GM21360 (cell line): ENCODE results near the gene AKAP13.

Experiments used
- ATAC-seq: cut with Tn5 transposase; IDR thresholded peaks from one replicate; pipeline ENCODE4 v1.9.1; 2021; ENCODE audit warnings: mild to moderate bottlenecking, moderate library complexity; ENCODE audit not compliant: unreplicated experiment

Gene AKAP13

DNA sequence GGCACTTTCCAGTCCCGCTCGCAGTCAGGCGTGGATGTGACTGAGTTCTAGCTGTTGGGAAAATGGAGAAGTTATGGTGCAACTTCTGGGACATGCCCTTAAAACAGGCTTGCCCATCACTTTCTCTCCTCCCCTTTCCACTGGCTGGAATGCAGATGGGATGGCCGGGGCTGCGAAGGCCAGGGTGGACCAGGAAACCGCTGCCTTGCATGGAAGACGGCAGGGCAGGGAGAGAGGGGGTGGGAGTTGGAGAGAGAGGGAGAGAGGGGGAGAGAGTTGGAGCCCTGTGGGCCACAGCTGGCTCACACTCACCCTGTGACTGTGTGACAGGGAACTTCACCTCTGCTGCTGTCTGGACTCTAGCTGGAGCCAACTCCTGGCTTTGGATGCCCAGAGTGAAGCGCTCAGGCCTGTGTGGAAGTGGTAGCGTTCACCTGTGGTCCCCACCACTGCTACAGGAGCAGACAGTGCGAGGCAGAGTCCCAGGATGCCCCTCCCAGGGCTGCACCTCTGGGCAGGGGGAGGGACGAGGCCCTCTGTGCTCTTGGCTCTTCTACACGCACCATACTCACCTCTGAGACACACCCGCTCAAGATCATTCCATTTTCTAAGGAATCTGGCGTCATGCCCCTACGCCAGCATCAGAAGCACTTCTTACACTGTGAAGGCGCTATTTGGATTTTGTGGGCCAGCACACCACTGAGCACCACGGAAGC lies 377.7 kb downstream of the AKAP13 start:
- ATAC-seq, result no peak

DNA sequence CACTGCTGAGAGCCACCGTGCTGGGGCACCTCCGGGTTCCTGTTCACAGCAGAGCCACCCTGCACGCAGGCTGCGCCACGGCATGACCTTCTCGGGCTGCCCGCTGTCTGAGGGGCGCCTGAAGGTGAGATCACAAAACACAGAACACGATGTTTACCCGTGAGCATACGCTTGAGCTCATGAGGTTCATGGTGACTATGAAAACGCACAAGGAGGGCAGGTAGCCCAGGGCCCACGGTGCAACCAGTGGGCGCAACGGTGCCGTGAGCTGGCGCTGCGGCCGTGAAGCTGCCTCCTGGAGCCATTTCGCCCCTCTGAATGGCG lies 378.2 kb downstream of the AKAP13 start:
- ATAC-seq, result no peak

GRCh38 chr15:85759376-85759775 lies 379.0 kb downstream of the AKAP13 start:
- no peak for ATAC-seq

DNA sequence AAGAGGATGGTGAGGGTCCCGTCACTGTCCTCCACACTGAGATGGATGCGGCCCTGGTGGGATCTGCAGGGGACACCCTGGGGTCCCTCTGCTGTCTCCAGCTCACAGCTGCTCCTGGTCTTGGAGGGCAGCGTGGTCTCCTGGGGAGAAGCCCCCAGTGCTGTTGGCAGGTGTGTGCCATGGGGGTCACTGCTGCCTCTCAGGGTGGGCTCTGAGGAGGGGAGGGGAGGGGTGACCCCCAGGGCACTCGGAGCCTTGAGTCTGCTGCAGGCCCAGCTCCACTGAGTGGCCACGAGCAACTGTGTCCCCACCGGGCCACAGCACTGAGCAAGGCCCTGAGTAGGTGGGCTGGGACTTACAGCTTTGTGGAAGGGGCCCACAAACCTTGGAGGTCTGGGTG lies 379.6 kb downstream of the AKAP13 start:
- no peak for ATAC-seq

DNA sequence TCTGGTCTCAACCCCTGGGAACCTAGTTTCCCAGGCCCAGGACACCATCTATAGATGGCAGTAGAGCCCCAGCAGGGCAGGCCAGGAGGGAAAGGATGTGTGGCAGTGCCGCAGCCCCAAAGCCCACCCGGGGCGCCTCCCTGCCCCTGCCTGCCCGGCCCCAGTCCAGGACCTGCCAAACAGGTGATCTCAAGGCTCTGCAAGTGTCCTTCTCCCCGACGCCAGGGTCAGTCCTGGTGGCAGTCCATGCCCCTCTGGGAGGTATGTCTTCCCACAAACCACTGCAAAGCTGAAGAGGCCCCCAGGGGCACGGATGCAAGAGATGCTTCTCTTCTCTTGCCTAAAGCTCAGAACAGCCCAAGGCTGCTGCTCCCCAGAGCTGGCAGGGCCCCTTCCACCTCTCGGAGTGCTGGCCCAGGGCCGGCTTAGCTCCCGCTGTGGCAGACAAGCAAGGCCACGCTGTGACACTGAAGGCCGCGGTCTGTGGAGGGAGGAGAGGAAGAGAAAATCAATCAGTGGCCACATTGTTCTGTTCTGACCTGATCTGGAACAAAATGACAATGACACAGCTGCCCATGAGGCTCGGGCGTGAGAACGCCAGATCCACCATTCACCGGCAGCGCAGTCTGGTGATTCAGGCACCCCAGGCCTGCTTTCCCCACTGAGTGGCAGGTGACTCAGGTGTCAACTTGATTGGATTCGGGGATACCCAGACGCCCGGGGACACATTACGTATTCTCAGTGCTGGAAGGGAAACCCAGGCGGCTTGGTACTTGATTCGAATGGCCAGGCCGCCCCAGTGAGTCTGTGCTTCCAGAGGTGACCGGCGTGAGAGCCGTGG lies 380.3 kb downstream of the AKAP13 start:
- ATAC-seq, result no peak

- ATAC-seq, result no peak
These were observed 381.2 kb downstream of the AKAP13 start for GRCh38 chr15:85761635-85762034.

GRCh38 chr15:85762039-85762755 lies 381.8 kb downstream of the AKAP13 start:
- no peak for ATAC-seq

DNA sequence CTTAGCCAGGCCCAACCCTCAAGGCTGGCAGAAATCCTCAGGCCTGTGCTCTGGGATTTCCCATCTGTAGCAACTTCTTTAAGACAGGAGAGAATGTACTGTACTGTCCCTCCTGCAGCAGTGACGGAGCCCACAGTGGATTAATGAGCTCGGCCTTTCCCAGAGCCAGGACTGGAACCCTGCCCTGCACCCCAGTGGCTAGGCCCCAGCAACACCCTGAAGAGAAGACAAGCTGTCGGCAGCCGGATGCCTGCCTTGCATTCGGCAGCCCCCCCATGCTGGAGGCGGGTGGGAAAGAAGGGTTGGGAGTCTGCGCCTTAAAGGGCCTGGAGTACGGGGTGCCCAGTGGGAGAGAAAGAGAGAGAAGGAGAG lies 382.3 kb downstream of the AKAP13 start:
- no peak for ATAC-seq

- ATAC-seq, result no peak
These were observed 382.8 kb downstream of the AKAP13 start for GRCh38 chr15:85763157-85763556.

DNA sequence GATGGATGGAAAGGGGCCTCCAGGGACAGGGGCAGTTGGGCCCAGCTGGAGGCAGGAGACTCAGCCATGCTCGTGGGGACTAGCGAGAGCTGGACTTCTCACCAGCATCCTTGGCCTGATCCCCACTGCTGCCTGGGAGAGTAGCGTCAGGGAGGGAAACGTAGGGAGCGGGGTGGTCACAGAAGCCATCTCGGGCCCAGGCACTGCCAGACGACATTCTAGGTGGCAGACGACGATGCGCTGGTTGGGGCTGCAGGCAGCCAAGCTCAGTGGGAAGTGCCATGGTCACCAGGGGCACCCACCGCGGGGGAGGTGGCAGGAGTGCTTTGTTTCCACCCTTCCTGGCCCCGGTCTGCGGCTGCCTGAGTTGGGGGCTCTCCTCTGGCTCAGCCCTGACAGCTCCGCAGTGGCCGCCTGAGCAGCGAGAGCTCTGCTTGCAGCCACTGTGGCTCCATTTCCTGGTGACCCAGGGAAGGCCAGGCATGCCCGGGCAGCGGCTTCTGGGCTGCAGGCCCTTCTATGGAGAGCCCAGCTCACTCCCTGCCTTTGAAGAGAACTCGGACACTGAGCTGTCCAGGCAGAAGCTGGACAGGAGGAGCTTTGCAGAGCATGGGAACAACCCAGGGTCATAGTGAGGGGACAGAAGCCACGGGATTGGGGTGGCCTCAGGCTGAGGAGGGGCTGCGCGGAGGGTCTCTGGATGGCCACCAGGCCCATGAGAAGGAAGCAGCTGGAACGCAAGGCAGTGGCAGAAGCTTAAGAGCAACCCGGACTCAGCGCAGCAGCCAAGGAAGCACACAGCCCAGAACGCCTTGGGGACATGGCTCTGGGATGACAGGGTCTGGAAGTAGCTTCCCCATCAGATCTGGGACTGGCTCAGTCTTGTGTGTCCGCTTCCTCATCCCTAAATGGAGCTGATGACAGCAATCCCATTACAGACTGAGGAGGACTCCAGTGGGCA lies 383.6 kb downstream of the AKAP13 start:
- no peak for ATAC-seq

DNA sequence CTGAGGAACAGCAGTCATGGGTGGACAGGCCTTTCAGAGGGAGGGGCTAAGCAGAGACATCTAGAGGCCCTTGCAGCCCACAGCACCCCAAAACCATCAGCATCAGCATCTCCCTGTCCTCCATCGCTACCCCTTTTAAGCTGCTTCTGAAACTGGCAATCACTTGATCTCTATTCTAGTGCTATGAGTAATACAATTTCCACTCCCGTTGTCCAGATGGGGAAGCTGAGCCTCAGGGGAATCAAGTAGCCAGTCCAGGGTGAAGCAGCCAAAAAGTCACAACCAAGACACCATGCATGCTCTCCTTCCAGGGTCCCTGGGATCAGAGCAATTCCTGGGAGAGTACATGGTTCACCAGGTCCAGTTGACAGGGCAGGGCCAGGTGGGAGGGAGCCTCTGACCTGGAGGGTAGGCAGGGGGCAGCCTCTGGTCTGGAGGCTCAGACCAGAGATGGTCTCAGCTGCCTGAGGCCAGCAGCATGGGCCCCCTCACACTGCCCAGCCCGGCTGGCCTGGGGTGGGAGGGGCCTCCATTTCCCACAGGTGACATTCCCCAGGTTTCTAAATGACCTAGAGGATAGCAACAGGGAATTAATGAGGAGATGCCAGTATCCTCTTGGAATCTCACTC lies 384.4 kb downstream of the AKAP13 start:
- no peak for ATAC-seq

DNA sequence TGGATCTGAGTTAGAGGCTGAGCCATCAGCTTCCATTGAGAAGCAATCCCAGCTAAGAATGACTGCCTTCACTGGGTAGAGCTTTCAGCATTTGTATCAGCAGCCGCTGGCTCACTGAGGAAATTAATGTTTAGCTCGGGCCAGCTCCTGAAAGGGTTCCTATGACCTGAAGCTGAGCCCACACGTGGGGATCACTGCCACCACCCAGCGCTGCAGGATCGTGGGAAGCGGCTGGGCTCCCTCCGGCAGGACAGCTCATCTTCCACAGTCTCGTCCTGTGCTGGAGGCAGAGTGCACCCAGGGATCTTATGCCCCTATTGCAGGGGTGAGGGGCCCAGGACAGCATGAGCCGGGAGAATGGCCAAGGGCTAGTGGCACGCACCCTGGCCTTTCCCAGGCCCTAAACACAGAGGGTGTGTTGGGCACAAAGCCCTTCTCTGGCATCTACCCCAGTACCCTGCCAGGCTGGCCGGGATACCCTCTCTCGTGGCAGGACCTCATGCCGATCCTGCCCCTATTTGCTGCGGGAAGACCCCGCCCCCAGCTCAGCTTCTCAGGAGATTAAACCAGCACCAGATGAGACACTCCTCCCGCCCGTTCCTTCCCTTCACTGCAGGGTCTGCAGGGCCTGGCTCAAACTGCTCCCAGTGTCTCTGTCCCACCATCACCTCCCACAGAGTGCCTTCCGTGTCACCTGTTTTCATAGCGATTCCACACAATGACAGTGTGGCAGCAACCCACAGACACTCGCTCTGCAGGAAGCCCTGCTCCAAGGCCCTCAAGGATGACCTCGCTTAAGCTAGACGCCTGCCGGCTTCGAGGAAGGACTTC lies 385.8 kb downstream of the AKAP13 start:
- ATAC-seq, result no peak

DNA sequence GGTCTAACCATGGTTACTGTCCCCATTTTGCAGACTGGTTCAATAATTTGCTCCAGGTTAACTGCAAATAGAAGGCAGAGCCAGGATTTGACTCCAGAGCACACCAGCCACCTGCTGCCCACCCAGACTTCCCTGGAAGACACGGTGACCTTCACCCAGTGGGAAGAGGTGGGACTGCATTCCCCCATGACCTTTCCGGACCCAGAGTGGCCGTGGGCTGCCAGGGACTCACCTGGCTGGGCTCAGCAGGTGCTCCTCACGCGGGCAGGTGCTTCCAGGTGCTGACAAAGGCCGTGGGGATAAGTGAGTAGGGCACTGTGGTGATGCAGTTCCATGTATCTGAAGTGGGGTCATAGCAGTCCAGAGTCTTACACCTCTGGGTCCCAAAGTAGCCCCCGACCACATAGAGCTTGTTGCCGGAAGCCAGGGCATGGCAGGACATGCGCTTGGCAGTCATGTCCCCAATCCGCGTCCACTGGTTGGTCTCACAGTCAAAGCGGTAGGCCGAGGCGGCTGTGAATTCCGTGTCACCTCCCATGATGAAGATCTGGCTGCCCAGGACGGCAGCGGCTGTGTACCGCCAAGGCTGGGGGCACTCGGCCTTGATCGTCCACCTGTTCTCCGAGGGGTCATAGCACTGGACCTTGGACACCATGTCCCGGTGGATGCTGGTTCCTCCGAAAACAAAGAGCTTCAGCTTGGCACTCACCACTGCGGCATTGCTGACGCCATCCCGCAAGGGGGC lies 387.6 kb downstream of the AKAP13 start:
- no peak for ATAC-seq

GRCh38 chr15:85768595-85769168 lies 388.3 kb downstream of the AKAP13 start:
- ATAC-seq, result no peak

DNA sequence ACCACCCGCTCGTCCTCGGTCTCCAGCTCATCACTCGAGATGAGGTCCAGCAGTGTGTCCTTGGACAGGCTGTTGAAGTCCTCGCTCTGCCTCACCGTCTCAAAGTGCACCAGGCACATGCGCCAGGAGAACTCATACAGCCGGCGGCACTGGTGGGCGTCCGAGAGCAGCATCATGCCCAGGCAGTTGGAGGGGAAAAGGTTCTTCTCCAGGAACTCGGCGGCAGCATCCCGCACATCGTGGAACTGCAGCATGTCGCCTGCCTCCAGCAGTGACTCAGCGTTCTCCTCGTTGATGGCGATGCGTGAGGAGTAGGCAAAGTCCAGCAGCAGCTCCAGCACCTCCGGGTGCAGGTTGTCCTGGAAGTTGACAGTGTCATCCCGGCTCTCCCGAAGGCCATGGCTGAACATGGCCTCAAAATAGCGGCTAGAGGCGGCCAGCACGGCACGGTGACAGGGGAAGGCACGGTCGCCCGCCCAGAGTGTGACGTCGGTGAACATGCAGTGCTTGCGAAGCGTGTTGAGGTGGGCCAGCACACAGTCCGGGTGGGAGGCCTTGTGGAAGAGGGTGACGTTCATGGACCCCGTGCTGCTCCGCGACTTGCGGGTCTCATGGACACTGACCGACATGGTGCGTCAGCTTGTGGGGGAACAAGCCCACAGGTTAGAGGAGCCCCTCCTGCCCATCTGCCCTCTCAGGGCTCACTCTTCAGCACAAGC lies 388.9 kb downstream of the AKAP13 start:
- no peak for ATAC-seq

- no peak for ATAC-seq
These were observed 390.0 kb downstream of the AKAP13 start for GRCh38 chr15:85770096-85771041.

GRCh38 chr15:85771271-85771670 lies 390.9 kb downstream of the AKAP13 start:
- no peak for ATAC-seq
